ENCODE results near the gene SLC4A8.

GRCh38 chr12:51424094-51424661, 453 bp upstream of the SLC4A8 start:
- no peak for TF ChIP-seq CTCF (IDR thresholded peaks at IDR 0.05; ENCODE audit: low read depth, low read length, poor library complexity, severe bottlenecking)
- no peak for TF ChIP-seq EZH2phosphoT487 (IDR thresholded peaks at IDR 0.05; ENCODE audit: borderline replicate concordance, low read length)

Data from DOHH2 (cell line).